K562 (cell line): Measurements from ENCODE around the gene FAM171A1.

Experiments
- CTCF ChIP-seq, 3 experiments: IDR thresholded peaks in 2 of 3; conservative IDR thresholded peaks in 1 of 3; 2 replicates each; pipeline ENCODE4 v1.5.1; 2011 to 2012; ENCODE audit warnings: low read length in 3 of 3, mild to moderate bottlenecking in 3 of 3, control low read depth in 2 of 3, improper control_type of control experiment in 1 of 3, inconsistent platforms in 1 of 3, low read depth in 1 of 3, mixed read lengths in 1 of 3, moderate library complexity in 1 of 3; ENCODE audit not compliant: insufficient read depth in 2 of 3
- KLF16 ChIP-seq: IDR thresholded peaks from 2 replicates; pipeline ENCODE4 v1.6.1; 2016; ENCODE audit warnings: antibody characterized with exemption
- POLR2A ChIP-seq: fragments of 450-650 bp; conservative IDR thresholded peaks from 2 replicates; pipeline ENCODE4 v1.6.1; 2016
- U2AF2 ChIP-seq: fragments of 200-400 bp; formaldehyde crosslinking; optimal IDR thresholded peaks from 2 replicates; pipeline ENCODE3; 2017; ENCODE audit warnings: low read depth, mild to moderate bottlenecking, low read length
- ZBTB49 ChIP-seq: sonication (generic); formaldehyde crosslinking; IDR thresholded peaks from 2 replicates; pipeline ENCODE4 v1.8.0; 2022; ENCODE audit warnings: missing genetic modification reagents, mild to moderate bottlenecking, borderline replicate concordance
- TF ChIP-seq, protein P1 (sequence below): sonication (generic); formaldehyde crosslinking; IDR thresholded peaks from 2 replicates; pipeline ENCODE4 v1.8.1; 2022; ENCODE audit warnings: missing genetic modification reagents

DNA sequence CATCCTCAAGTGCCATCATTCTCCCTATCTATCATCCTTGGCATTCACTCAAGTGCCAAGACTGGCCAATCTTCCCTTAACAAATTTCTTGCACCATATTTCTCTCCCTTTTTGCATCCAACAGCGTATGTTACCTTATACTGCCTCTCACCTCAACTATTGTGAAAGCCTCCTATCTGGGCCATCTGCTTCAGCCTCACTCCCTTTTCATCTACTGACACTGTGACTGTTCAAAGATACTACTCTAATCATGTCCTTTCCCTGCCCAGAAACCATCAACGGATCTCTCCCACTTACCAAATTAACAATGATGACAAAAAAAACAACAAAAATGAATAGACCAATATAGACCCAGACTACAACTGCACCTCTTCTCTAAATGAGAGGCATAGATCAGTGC, 112.0 kb downstream of the FAM171A1 start:
- TF ChIP-seq ZBTB49 (CRISPR knock-in tag), result no peak
- no peak for TF ChIP-seq KLF16
- TF ChIP-seq POLR2A, result no peak
- TF ChIP-seq, protein P1, sequence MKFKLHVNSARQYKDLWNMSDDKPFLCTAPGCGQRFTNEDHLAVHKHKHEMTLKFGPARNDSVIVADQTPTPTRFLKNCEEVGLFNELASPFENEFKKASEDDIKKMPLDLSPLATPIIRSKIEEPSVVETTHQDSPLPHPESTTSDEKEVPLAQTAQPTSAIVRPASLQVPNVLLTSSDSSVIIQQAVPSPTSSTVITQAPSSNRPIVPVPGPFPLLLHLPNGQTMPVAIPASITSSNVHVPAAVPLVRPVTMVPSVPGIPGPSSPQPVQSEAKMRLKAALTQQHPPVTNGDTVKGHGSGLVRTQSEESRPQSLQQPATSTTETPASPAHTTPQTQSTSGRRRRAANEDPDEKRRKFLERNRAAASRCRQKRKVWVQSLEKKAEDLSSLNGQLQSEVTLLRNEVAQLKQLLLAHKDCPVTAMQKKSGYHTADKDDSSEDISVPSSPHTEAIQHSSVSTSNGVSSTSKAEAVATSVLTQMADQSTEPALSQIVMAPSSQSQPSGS (CRISPR knock-in tag), result no peak
- no peak for TF ChIP-seq U2AF2
- no peak for TF ChIP-seq CTCF (IDR thresholded peaks at IDR 0.05 in 2 of 3, conservative IDR thresholded peaks at IDR 0.05 in 1 of 3; ENCODE audit: insufficient read depth in 2 of 3, low read depth in 1 of 3, low read length in 3 of 3)
